NCI-H524 treated with DMSO at 0.1 percent for 48 hours (cell line): Measurements from ENCODE around the gene TBC1D10A.

Experiments
- DNase-seq: peaks from one replicate; lab custom pipeline; 2025; lab: John Stamatoyannopoulos, UW

Gene TBC1D10A

GRCh38 chr22:30245985-30246813, 80.5 kb downstream of the TBC1D10A start, which contains the start of gene LIF:
TSS of gene LIF (minus strand) at chr22:30246759. CDS start at chr22:30246695, 64 bp downstream.
- DNase-seq: peak; percentile 6

- no peak for DNase-seq
Measured at GRCh38 chr22:30245181-30245984, 81.4 kb downstream of the TBC1D10A start.

- no peak for DNase-seq
Measured at GRCh38 chr22:30244641-30245040, 82.1 kb downstream of the TBC1D10A start.

GRCh38 chr22:30244066-30244465, 82.7 kb downstream of the TBC1D10A start:
- DNase-seq: no peak

- DNase-seq: no peak
Measured at GRCh38 chr22:30243661-30244060, 83.1 kb downstream of the TBC1D10A start.
